ENCODE results near the gene NUF2.
"Not testable (repeated sequence)": the region's sequence is repeated elsewhere in the genome, so short reads cannot be mapped to it uniquely, and the experiment has no call there.

NUF2 gene

GRCh38 chr1:163320891-163321290 lies 863 bp upstream of the NUF2 start:
- intact Hi-C loops (cut with DNase I): no loop called here
- no peak for DNase-seq

- DNase-seq; intact Hi-C loops (cut with DNase I): not testable (repeated sequence)
Observed at GRCh38 chr1:163323339-163323738, 1.6 kb downstream of the NUF2 start.

- DNase-seq: no peak
- intact Hi-C loops (cut with DNase I): no loop called here
Observed at GRCh38 chr1:163331116-163331515, 9.4 kb downstream of the NUF2 start.

- intact Hi-C loops (cut with DNase I): no loop called here
- DNase-seq: no peak
Observed at GRCh38 chr1:163335216-163335615, 13.5 kb downstream of the NUF2 start.

- no peak for DNase-seq
- intact Hi-C loops (cut with DNase I): no loop called here
Observed at GRCh38 chr1:163337631-163338030, 15.9 kb downstream of the NUF2 start.

- DNase-seq: no peak
- intact Hi-C loops (cut with DNase I): no loop called here
Observed at GRCh38 chr1:163346326-163346870, 24.6 kb downstream of the NUF2 start.

- intact Hi-C loops (cut with DNase I): no loop called here
- DNase-seq: no peak
Observed at GRCh38 chr1:163347106-163347505, 25.4 kb downstream of the NUF2 start.

GRCh38 chr1:163351912-163352311 lies 30.2 kb downstream of the NUF2 start:
- DNase-seq: no peak
- intact Hi-C loops (cut with DNase I): loop anchor here (10.0 kb wide), 1 partner anchor 1723 kb away; no protein-coding TSS in a partner anchor

- intact Hi-C loops (cut with DNase I): loop anchor here (10.0 kb wide), 1 partner anchor 1717 kb away; no protein-coding TSS in a partner anchor
- no peak for DNase-seq
Observed at GRCh38 chr1:163357378-163357777, 35.6 kb downstream of the NUF2 start.

GRCh38 chr1:163358172-163358571 lies 36.4 kb downstream of the NUF2 start:
- DNase-seq: not testable (repeated sequence)
- intact Hi-C loops (cut with DNase I): loop anchor here (10.0 kb wide), 1 partner anchor 1717 kb away; no protein-coding TSS in a partner anchor

GRCh38 chr1:163361123-163361934 lies 39.6 kb downstream of the NUF2 start:
- intact Hi-C loops (cut with DNase I): no loop called here
- DNase-seq: peak in 17 of 42 donors; percentile 4 to 55 (median 21)

GRCh38 chr1:163365186-163365585 lies 43.4 kb downstream of the NUF2 start:
- DNase-seq: no peak
- intact Hi-C loops (cut with DNase I): no loop called here

- no peak for DNase-seq
- intact Hi-C loops (cut with DNase I): no loop called here
Observed at GRCh38 chr1:163366555-163366954, 44.8 kb downstream of the NUF2 start.

GRCh38 chr1:163367721-163368120 lies 46.0 kb downstream of the NUF2 start:
- DNase-seq: no peak
- intact Hi-C loops (cut with DNase I): no loop called here

GRCh38 chr1:163372576-163372975 lies 50.8 kb downstream of the NUF2 start:
- no peak for DNase-seq
- intact Hi-C loops (cut with DNase I): no loop called here

GRCh38 chr1:163378554-163378953 lies 56.8 kb downstream of the NUF2 start:
- intact Hi-C loops (cut with DNase I): no loop called here
- no peak for DNase-seq

- DNase-seq: no peak
- intact Hi-C loops (cut with DNase I): no loop called here
Observed at GRCh38 chr1:163379801-163380200, 58.0 kb downstream of the NUF2 start.

GRCh38 chr1:163381487-163382184 lies 59.9 kb downstream of the NUF2 start:
- intact Hi-C loops (cut with DNase I): no loop called here
- DNase-seq: no peak

- intact Hi-C loops (cut with DNase I): no loop called here
- no peak for DNase-seq
Observed at GRCh38 chr1:163382395-163382794, 60.6 kb downstream of the NUF2 start.

GRCh38 chr1:163387146-163387545 lies 65.4 kb downstream of the NUF2 start:
- no peak for DNase-seq
- intact Hi-C loops (cut with DNase I): no loop called here
